GM23338 (cell line): ENCODE measurements around the gene SMU1.

Experiments
- CREB1 ChIP-seq: fragments of 250-450 bp; sonication (Bioruptor Pico); IDR thresholded peaks from 2 replicates; pipeline ENCODE4 v1.5.0; 2020; ENCODE audit warnings: low read depth, mild to moderate bottlenecking, moderate library complexity
- EZH2 ChIP-seq: fragments of 200-600 bp; sonication (generic); IDR thresholded peaks from one replicate; pipeline ENCODE4 v1.8.0; 2017; ENCODE audit warnings: antibody characterized with exemption, mild to moderate bottlenecking, low read depth; ENCODE audit not compliant: unreplicated experiment
- EZH2phosphoT487 ChIP-seq: fragments of 200-600 bp; sonication (generic); IDR thresholded peaks from one replicate; pipeline ENCODE4 v1.8.1; 2018; ENCODE audit warnings: antibody characterized with exemption; ENCODE audit not compliant: unreplicated experiment
- JUNB ChIP-seq: IDR thresholded peaks from one replicate; pipeline ENCODE4 v1.6.1; 2016; ENCODE audit warnings: antibody characterized with exemption; ENCODE audit not compliant: unreplicated experiment
- NANOG ChIP-seq: IDR thresholded peaks from 2 replicates; pipeline ENCODE4 v1.6.1; 2016; ENCODE audit warnings: antibody characterized with exemption, borderline replicate concordance
- POLR2AphosphoS5 ChIP-seq: IDR thresholded peaks from 2 replicates; pipeline ENCODE4 v1.6.1; 2016; ENCODE audit warnings: antibody characterized with exemption, low read depth
- ZNF114 ChIP-seq: fragments of 250-450 bp; sonication (Bioruptor Pico); IDR thresholded peaks from 2 replicates; pipeline ENCODE4 v1.5.0; 2020; ENCODE audit warnings: mild to moderate bottlenecking, moderate library complexity
- ZNF331 ChIP-seq: fragments of 250-450 bp; sonication (Bioruptor Pico); IDR thresholded peaks from 2 replicates; pipeline ENCODE4 v1.5.0; 2020; ENCODE audit warnings: low read depth, mild to moderate bottlenecking, moderate library complexity
- TF ChIP-seq, protein P1 (sequence below), 2 experiments: fragments of 200-600 bp in 1 of 2; sonication (generic) in 1 of 2; conservative IDR thresholded peaks; 2 replicates each; pipeline versions ENCODE4 v1.5.1 to v1.6.1; 2016 to 2017; ENCODE audit warnings: antibody characterized with exemption in 2 of 2, low read depth in 2 of 2, mild to moderate bottlenecking in 2 of 2, moderate library complexity in 1 of 2
- TF ChIP-seq, protein P2 (sequence below): IDR thresholded peaks from one replicate; pipeline ENCODE4 v1.6.1; 2018; ENCODE audit warnings: antibody characterized with exemption; ENCODE audit not compliant: unreplicated experiment

DNA sequence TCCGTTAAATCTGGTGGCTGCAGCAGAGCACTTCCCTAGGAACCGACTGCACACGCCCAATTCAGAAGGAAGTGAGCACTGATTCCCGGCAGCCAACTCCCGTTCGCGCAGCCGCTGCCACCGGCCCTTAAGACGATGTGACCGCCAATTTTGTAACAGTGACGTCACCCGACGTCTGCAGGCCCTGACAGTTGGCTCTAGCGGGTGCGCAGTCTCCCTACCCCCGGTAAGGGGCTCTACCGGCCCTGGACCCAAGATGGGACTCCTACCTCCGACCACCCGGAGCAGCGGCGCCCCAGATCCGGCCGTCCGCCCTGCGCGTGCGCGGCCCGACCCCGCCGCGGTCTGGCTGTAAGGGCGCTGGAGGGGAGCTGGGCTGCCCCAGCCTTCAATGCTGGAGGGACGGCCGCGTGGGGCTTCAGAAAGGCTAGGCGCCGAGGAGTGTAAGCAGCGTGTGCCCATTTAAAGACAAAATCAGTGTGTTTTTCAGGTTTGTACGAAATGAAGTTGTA is 32.3 kb downstream of the SMU1 start:
- TF ChIP-seq, protein P1, sequence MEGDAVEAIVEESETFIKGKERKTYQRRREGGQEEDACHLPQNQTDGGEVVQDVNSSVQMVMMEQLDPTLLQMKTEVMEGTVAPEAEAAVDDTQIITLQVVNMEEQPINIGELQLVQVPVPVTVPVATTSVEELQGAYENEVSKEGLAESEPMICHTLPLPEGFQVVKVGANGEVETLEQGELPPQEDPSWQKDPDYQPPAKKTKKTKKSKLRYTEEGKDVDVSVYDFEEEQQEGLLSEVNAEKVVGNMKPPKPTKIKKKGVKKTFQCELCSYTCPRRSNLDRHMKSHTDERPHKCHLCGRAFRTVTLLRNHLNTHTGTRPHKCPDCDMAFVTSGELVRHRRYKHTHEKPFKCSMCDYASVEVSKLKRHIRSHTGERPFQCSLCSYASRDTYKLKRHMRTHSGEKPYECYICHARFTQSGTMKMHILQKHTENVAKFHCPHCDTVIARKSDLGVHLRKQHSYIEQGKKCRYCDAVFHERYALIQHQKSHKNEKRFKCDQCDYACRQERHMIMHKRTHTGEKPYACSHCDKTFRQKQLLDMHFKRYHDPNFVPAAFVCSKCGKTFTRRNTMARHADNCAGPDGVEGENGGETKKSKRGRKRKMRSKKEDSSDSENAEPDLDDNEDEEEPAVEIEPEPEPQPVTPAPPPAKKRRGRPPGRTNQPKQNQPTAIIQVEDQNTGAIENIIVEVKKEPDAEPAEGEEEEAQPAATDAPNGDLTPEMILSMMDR (conservative IDR thresholded peaks at IDR 0.05; ENCODE audit: low read depth in 2 of 2), result no peak
- no peak for TF ChIP-seq EZH2
- TF ChIP-seq POLR2AphosphoS5, result peak; percentile 62; the same call in 1 of the 2 replicates
- TF ChIP-seq EZH2phosphoT487, result no peak
- TF ChIP-seq JUNB, result no peak
- TF ChIP-seq CREB1 (CRISPR knock-in tag), result peak; percentile 95
- TF ChIP-seq ZNF114 (CRISPR knock-in tag), result no peak
- TF ChIP-seq NANOG, result no peak
- TF ChIP-seq ZNF331 (CRISPR knock-in tag), result no peak
- TF ChIP-seq, protein P2, sequence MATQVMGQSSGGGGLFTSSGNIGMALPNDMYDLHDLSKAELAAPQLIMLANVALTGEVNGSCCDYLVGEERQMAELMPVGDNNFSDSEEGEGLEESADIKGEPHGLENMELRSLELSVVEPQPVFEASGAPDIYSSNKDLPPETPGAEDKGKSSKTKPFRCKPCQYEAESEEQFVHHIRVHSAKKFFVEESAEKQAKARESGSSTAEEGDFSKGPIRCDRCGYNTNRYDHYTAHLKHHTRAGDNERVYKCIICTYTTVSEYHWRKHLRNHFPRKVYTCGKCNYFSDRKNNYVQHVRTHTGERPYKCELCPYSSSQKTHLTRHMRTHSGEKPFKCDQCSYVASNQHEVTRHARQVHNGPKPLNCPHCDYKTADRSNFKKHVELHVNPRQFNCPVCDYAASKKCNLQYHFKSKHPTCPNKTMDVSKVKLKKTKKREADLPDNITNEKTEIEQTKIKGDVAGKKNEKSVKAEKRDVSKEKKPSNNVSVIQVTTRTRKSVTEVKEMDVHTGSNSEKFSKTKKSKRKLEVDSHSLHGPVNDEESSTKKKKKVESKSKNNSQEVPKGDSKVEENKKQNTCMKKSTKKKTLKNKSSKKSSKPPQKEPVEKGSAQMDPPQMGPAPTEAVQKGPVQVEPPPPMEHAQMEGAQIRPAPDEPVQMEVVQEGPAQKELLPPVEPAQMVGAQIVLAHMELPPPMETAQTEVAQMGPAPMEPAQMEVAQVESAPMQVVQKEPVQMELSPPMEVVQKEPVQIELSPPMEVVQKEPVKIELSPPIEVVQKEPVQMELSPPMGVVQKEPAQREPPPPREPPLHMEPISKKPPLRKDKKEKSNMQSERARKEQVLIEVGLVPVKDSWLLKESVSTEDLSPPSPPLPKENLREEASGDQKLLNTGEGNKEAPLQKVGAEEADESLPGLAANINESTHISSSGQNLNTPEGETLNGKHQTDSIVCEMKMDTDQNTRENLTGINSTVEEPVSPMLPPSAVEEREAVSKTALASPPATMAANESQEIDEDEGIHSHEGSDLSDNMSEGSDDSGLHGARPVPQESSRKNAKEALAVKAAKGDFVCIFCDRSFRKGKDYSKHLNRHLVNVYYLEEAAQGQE, result no peak
